ENCODE results near the gene CSNK1G2. TPM values are rescaled to one million over a fixed set of nuclear protein-coding genes. Genes with fewer than 3 reads are reported as not detected.

Gene CSNK1G2
- total RNA-seq, 5 donors from 2014 or later (not counting 1 experiment from before 2014, with no cell fraction given) = 104 to 181 (median 161) TPM

DNA sequence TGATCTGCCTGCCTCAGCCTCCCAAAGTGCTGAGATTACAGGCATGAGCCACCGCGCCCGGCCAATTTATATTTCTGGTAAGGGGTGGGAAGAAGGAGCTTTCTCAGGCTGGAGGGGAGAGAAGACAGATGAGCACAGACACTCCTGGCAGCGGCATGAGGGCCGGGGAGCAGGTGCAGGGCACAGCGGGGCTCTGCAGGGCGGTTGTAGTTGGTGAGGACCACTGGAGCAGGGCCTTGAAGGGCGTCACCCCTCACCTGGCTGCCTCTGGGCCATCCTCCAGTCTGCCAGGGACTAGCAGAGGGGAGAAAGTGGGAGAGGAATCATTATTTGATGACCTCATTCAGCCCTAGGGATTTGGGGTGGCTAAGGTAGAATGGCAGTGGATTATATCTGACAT is 8.6 kb upstream of the CSNK1G2 start:
- peaks cover 4 to 23% of the 10 kb centered on the region in 2 experiments for H3K4me1 ChIP-seq (ENCODE audit: control insufficient read depth in 1 of 2, extremely low read depth in 1 of 2, insufficient read depth in 2 of 2, low read length in 2 of 2)
- no peaks in the 10 kb centered on the region for H3K9me3 ChIP-seq
- no peak overlapping the region for H3K27ac Mint-ChIP-seq
- H3K4me3 ChIP-seq (ENCODE audit: control insufficient read depth in 1 of 2, extremely low read depth in 1 of 2, low read length in 1 of 2) = no peak overlapping the region
- H3K4me1 Mint-ChIP-seq = peaks cover 29 to 43% (median 34%) of the 10 kb centered on the region in 3 donors
- ChIA-PET CTCF (interaction anchor here (0.6 to 0.7 kb wide), 3 partner anchors 9 to 49 kb away, joined by 3 to 4 read pairs (median 3); no protein-coding TSS in a partner anchor), POLR2A (interaction anchor here (0.6 kb wide), 3 partner anchors 14 to 86 kb away, joined by 3 to 5 read pairs (median 4); no protein-coding TSS in a partner anchor)
- 85% methylated on average over 8 of the region's 8 CpGs for WGBS (ENCODE audit: insufficient coverage)
- peaks cover 0 to 3% (median 2%) of the 10 kb centered on the region in 3 donors for H3K9me3 Mint-ChIP-seq
- no peaks in the 10 kb centered on the region for H3K27me3 Mint-ChIP-seq
- no peaks in the 10 kb centered on the region for H3K36me3 ChIP-seq (ENCODE audit: control insufficient read depth in 2 of 2, extremely low read depth in 1 of 2, insufficient read depth in 1 of 2, low read length in 1 of 2)
- DNase-seq = no peak
- no peak overlapping the region for H3K4me3 Mint-ChIP-seq
- H3K36me3 Mint-ChIP-seq = no peaks in the 10 kb centered on the region
- no peak overlapping the region for H3K27ac ChIP-seq (ENCODE audit: low read length)
- peaks cover 0 to 15% of the 10 kb centered on the region in 2 experiments for H3K27me3 ChIP-seq (replicated peaks in 1 of 2; ENCODE audit: control insufficient read depth in 2 of 2, extremely low read depth in 1 of 2, insufficient read depth in 2 of 2, low read length in 1 of 2)
- no peak for ATAC-seq (replicated peaks in 1 of 4)

- Histone ChIP-seq H3K27ac (ENCODE audit: low read length) (no peak overlapping the region), H3K4me1 (ENCODE audit: control insufficient read depth in 1 of 2, extremely low read depth in 1 of 2, insufficient read depth in 2 of 2, low read length in 2 of 2) (peaks cover 4 to 18% of the 10 kb centered on the region in 2 experiments), H3K27me3 (replicated peaks in 1 of 2; ENCODE audit: control insufficient read depth in 2 of 2, extremely low read depth in 1 of 2, insufficient read depth in 2 of 2, low read length in 1 of 2) (peaks cover 0 to 15% of the 10 kb centered on the region in 2 experiments), H3K9me3 (no peaks in the 10 kb centered on the region), H3K4me3 (ENCODE audit: control insufficient read depth in 1 of 2, extremely low read depth in 1 of 2, low read length in 1 of 2) (no peak overlapping the region), H3K36me3 (ENCODE audit: control insufficient read depth in 2 of 2, extremely low read depth in 1 of 2, insufficient read depth in 1 of 2, low read length in 1 of 2) (no peaks in the 10 kb centered on the region)
- no peak overlapping the region for H3K27ac Mint-ChIP-seq
- H3K4me1 Mint-ChIP-seq = peaks cover 21 to 36% (median 29%) of the 10 kb centered on the region in 3 donors
- DNase-seq (no peak), ATAC-seq (replicated peaks in 1 of 4) (no peak)
- no peak overlapping the region for H3K4me3 Mint-ChIP-seq
- H3K9me3 Mint-ChIP-seq = peaks cover 0 to 3% (median 2%) of the 10 kb centered on the region in 3 donors
- CTCF ChIA-PET = interaction anchor here in 1 of 2 donors (0.6 kb wide), 1 partner anchor 13 kb away, joined by 6 read pairs; no protein-coding TSS in a partner anchor
- 90% methylated on average over 2 of the region's 7 CpGs for WGBS (ENCODE audit: insufficient coverage)
- POLR2A ChIA-PET = no interaction called here
- H3K27me3 Mint-ChIP-seq = no peaks in the 10 kb centered on the region
- no peaks in the 10 kb centered on the region for H3K36me3 Mint-ChIP-seq
Measured at GRCh38 chr19:1933244-1933643, 7.7 kb upstream of the CSNK1G2 start.

GRCh38 chr19:1933942-1934341 is 7.0 kb upstream of the CSNK1G2 start:
- DNase-seq (no peak), ATAC-seq (replicated peaks in 1 of 4) (no peak)
- Histone ChIP-seq H3K36me3 (ENCODE audit: control insufficient read depth in 2 of 2, extremely low read depth in 1 of 2, insufficient read depth in 1 of 2, low read length in 1 of 2) (no peaks in the 10 kb centered on the region), H3K9me3 (no peaks in the 10 kb centered on the region), H3K4me3 (ENCODE audit: control insufficient read depth in 1 of 2, extremely low read depth in 1 of 2, low read length in 1 of 2) (no peak overlapping the region), H3K27ac (ENCODE audit: low read length) (no peak overlapping the region), H3K27me3 (replicated peaks in 1 of 2; ENCODE audit: control insufficient read depth in 2 of 2, extremely low read depth in 1 of 2, insufficient read depth in 2 of 2, low read length in 1 of 2) (peaks cover 0 to 14% of the 10 kb centered on the region in 2 experiments), H3K4me1 (ENCODE audit: control insufficient read depth in 1 of 2, extremely low read depth in 1 of 2, insufficient read depth in 2 of 2, low read length in 2 of 2) (peaks cover 4 to 19% of the 10 kb centered on the region in 2 experiments)
- POLR2A ChIA-PET = interaction anchor here (0.6 to 0.7 kb wide), 2 partner anchors 9 to 1827 kb away, joined by 3 to 4 read pairs; no protein-coding TSS in a partner anchor
- Mint-ChIP-seq H3K4me3 (no peak overlapping the region), H3K27me3 (no peaks in the 10 kb centered on the region), H3K4me1 (peaks cover 21 to 34% (median 28%) of the 10 kb centered on the region in 3 donors), H3K9me3 (peaks cover 0 to 3% (median 2%) of the 10 kb centered on the region in 3 donors), H3K36me3 (no peaks in the 10 kb centered on the region), H3K27ac (no peak overlapping the region)
- CTCF ChIA-PET = no interaction called here
- WGBS (ENCODE audit: insufficient coverage) = 98% methylated on average over 7 of the region's 8 CpGs

DNA sequence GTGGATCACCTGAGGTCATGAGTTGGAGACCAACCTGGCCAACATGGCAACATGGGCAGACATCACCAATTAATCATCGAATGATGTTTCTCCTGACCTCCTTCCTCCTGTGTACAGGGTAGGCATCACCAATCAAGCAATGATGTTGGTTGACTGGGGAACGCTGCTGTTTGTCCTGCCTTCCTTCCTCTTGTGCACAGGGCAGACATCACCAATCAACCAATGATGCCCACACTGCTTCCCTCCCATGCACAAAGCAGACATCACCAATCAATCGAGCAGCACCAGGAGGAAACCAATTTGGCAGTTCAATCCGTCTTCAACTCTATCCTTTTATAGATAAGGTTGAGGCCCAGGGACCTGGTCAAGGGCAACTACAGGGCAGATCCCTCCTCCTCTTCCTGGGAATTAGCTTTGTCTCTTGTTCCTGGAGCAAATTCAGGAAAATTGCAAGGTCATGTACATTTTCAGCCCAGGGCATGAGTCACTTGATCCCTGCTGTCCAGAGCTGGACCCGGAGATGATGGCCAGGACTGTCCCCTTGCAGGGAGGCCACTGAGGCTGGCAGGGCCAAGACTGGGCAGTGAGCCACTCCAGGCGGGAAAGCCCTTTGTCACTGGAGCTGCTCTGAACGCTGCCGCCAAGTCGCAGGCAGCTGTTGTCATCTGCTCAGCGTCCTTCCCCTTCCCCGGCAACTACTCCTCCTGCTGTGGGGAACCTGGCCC is 5.3 kb upstream of the CSNK1G2 start:
- Mint-ChIP-seq H3K4me1 (peaks cover 24 to 33% (median 27%) of the 10 kb centered on the region in 3 donors), H3K36me3 (no peaks in the 10 kb centered on the region), H3K27ac (peak overlapping the region in 1 of 2 donors; percentile 8), H3K9me3 (peaks cover 0 to 3% (median 2%) of the 10 kb centered on the region in 3 donors), H3K4me3 (no peak overlapping the region), H3K27me3 (no peaks in the 10 kb centered on the region)
- CTCF ChIA-PET = no interaction called here
- POLR2A ChIA-PET = no interaction called here
- H3K4me1 ChIP-seq (ENCODE audit: control insufficient read depth in 1 of 2, extremely low read depth in 1 of 2, insufficient read depth in 2 of 2, low read length in 2 of 2) = peaks cover 3 to 18% of the 10 kb centered on the region in 2 experiments
- no peak overlapping the region for H3K4me3 ChIP-seq (ENCODE audit: control insufficient read depth in 1 of 2, extremely low read depth in 1 of 2, low read length in 1 of 2)
- no peaks in the 10 kb centered on the region for H3K9me3 ChIP-seq
- ATAC-seq (replicated peaks in 1 of 4) (no peak), DNase-seq (peak in 1 of 35 experiments; percentile 37)
- 88% methylated on average over 9 of the region's 11 CpGs for WGBS (ENCODE audit: insufficient coverage)
- H3K27me3 ChIP-seq (replicated peaks in 1 of 2; ENCODE audit: control insufficient read depth in 2 of 2, extremely low read depth in 1 of 2, insufficient read depth in 2 of 2, low read length in 1 of 2) = peaks cover 0 to under 1% of the 10 kb centered on the region in 2 experiments
- H3K36me3 ChIP-seq (ENCODE audit: control insufficient read depth in 2 of 2, extremely low read depth in 1 of 2, insufficient read depth in 1 of 2, low read length in 1 of 2) = no peaks in the 10 kb centered on the region
- H3K27ac ChIP-seq (ENCODE audit: low read length) = no peak overlapping the region

GRCh38 chr19:1936430-1936829 is 4.5 kb upstream of the CSNK1G2 start:
- Histone ChIP-seq H3K36me3 (ENCODE audit: control insufficient read depth in 2 of 2, extremely low read depth in 1 of 2, insufficient read depth in 1 of 2, low read length in 1 of 2) (no peaks in the 10 kb centered on the region), H3K4me1 (ENCODE audit: control insufficient read depth in 1 of 2, extremely low read depth in 1 of 2, insufficient read depth in 2 of 2, low read length in 2 of 2) (peaks cover 3 to 18% of the 10 kb centered on the region in 2 experiments), H3K4me3 (ENCODE audit: control insufficient read depth in 1 of 2, extremely low read depth in 1 of 2, low read length in 1 of 2) (no peak overlapping the region), H3K27ac (ENCODE audit: low read length) (no peak overlapping the region), H3K27me3 (replicated peaks in 1 of 2; ENCODE audit: control insufficient read depth in 2 of 2, extremely low read depth in 1 of 2, insufficient read depth in 2 of 2, low read length in 1 of 2) (no peaks in the 10 kb centered on the region), H3K9me3 (no peaks in the 10 kb centered on the region)
- peak overlapping the region; percentile 3 to 77 for H3K27ac Mint-ChIP-seq
- ChIA-PET POLR2A (interaction anchor here in 1 of 2 donors (0.6 kb wide), 1 partner anchor 122 kb away, joined by 3 read pairs; no protein-coding TSS in a partner anchor), CTCF (interaction anchor here in 1 of 2 donors (1.0 kb wide), 1 partner anchor 8 kb away, joined by 3 read pairs; no protein-coding TSS in a partner anchor)
- H3K36me3 Mint-ChIP-seq = no peaks in the 10 kb centered on the region
- ATAC-seq (replicated peaks in 1 of 4) (no peak), DNase-seq (no peak)
- WGBS (ENCODE audit: insufficient coverage) = 100% methylated on average over 2 of the region's 3 CpGs
- H3K27me3 Mint-ChIP-seq = no peaks in the 10 kb centered on the region
- H3K9me3 Mint-ChIP-seq = peaks cover 0 to 3% (median 2%) of the 10 kb centered on the region in 3 donors
- H3K4me3 Mint-ChIP-seq = no peak overlapping the region
- H3K4me1 Mint-ChIP-seq = peaks cover 24 to 33% (median 27%) of the 10 kb centered on the region in 3 donors

DNA sequence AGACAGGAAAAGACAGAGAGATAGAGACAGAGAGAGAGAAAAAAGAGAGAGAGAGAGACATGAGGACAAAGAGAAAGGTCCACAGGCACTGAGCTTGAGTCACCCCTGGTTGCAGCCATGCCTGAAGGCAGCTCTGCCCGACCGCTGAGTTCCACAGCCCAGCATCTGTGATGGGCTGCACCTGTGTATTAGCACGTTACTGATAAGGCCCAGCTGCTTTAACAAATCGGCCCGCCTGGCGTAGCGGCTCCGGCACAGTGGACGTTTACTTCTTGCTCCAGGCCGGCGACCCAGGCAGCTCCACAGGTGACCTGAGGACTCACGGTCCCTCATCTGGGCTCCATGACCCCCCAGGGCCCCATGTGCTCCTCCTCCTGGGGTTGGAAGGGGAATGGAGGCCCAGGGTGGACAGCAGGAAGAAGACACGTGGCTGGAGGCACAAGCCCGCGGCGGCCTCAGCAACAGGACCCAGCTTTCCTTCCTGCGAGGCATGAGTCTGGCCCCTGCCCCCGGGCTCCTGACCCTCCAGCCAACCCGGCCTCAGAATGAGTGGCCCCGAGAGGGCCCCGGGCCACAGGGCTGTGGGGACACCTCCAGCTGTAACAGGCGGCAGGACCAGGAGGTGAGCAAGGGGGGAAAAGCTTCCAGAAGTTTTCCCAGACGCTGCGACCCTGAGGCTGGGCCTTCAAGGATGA is 3.9 kb upstream of the CSNK1G2 start:
- Histone ChIP-seq H3K4me3 (ENCODE audit: control insufficient read depth in 1 of 2, extremely low read depth in 1 of 2, low read length in 1 of 2) (no peak overlapping the region), H3K27me3 (replicated peaks in 1 of 2; ENCODE audit: control insufficient read depth in 2 of 2, extremely low read depth in 1 of 2, insufficient read depth in 2 of 2, low read length in 1 of 2) (no peaks in the 10 kb centered on the region), H3K27ac (ENCODE audit: low read length) (no peak overlapping the region), H3K9me3 (no peaks in the 10 kb centered on the region), H3K4me1 (ENCODE audit: control insufficient read depth in 1 of 2, extremely low read depth in 1 of 2, insufficient read depth in 2 of 2, low read length in 2 of 2) (peaks cover 3 to 18% of the 10 kb centered on the region in 2 experiments), H3K36me3 (ENCODE audit: control insufficient read depth in 2 of 2, extremely low read depth in 1 of 2, insufficient read depth in 1 of 2, low read length in 1 of 2) (no peaks in the 10 kb centered on the region)
- H3K9me3 Mint-ChIP-seq = peaks cover 0 to 3% (median 2%) of the 10 kb centered on the region in 3 donors
- ChIA-PET CTCF (interaction anchor here (0.7 to 1.0 kb wide), 2 partner anchors 9 to 132 kb away, joined by 3 to 4 read pairs; no protein-coding TSS in a partner anchor), POLR2A (no interaction called here)
- no peak for DNase-seq
- no peak overlapping the region for H3K4me3 Mint-ChIP-seq
- no peaks in the 10 kb centered on the region for H3K27me3 Mint-ChIP-seq
- no peaks in the 10 kb centered on the region for H3K36me3 Mint-ChIP-seq
- peaks cover 24 to 33% (median 27%) of the 10 kb centered on the region in 3 donors for H3K4me1 Mint-ChIP-seq
- 95% methylated on average over 22 of the region's 24 CpGs for whole genome bisulfite sequencing (ENCODE audit: insufficient coverage)
- no peak for ATAC-seq (replicated peaks in 1 of 4)
- H3K27ac Mint-ChIP-seq = peak overlapping the region; percentile 27 to 77

All from T-cell (primary cell).